HG03520 (cell line): Measurements from ENCODE around the gene UBE2U.

Source experiments
- ATAC-seq: cut with Tn5 transposase; IDR thresholded peaks from one replicate; pipeline ENCODE4 v1.9.1; 2021; ENCODE audit warnings: mild to moderate bottlenecking, moderate library complexity; ENCODE audit not compliant: unreplicated experiment

Gene UBE2U

GRCh38 chr1:64287071-64287470, 83.6 kb downstream of the UBE2U start:
- ATAC-seq, result no peak

GRCh38 chr1:64290420-64290819, 87.0 kb downstream of the UBE2U start:
- no peak for ATAC-seq

GRCh38 chr1:64291931-64292330, 88.5 kb downstream of the UBE2U start:
- ATAC-seq, result no peak

GRCh38 chr1:64292399-64292798, 89.0 kb downstream of the UBE2U start:
- no peak for ATAC-seq

- no peak for ATAC-seq
These were observed 90.4 kb downstream of the UBE2U start for GRCh38 chr1:64293820-64294219.

GRCh38 chr1:64295136-64295535, 91.7 kb downstream of the UBE2U start:
- no peak for ATAC-seq

GRCh38 chr1:64295561-64295960, 92.1 kb downstream of the UBE2U start:
- ATAC-seq, result no peak

GRCh38 chr1:64296459-64296858, 93.0 kb downstream of the UBE2U start:
- ATAC-seq, result no peak

GRCh38 chr1:64302194-64302593, 98.8 kb downstream of the UBE2U start:
- ATAC-seq, result no peak

GRCh38 chr1:64302971-64303370, 99.5 kb downstream of the UBE2U start:
- ATAC-seq, result no peak

GRCh38 chr1:64304823-64305222, 101.4 kb downstream of the UBE2U start:
- no peak for ATAC-seq

- no peak for ATAC-seq
These were observed 105.4 kb downstream of the UBE2U start for GRCh38 chr1:64308866-64309265.

- no peak for ATAC-seq
These were observed 106.0 kb downstream of the UBE2U start for GRCh38 chr1:64309431-64309831.

- ATAC-seq, result no peak
These were observed 107.3 kb downstream of the UBE2U start for GRCh38 chr1:64310760-64311159.

- ATAC-seq, result no peak
These were observed 109.0 kb downstream of the UBE2U start for GRCh38 chr1:64312431-64312830.

GRCh38 chr1:64315402-64315801, 112.0 kb downstream of the UBE2U start:
- ATAC-seq, result no peak
